SU-DHL-6 (cell line): ENCODE results near the gene THOC2.

ENCODE experiments used
- H2AFZ ChIP-seq: fragments of 200-600 bp; sonication (generic); 2 replicates; pipeline ENCODE4 v1.6.1; 2014; ENCODE audit warnings: low read depth, mild to moderate bottlenecking, moderate library complexity, mixed read lengths, antibody characterized with exemption, low read length; ENCODE audit not compliant: severe bottlenecking
- H3F3A ChIP-seq: fragments of 200-600 bp; shearing (Covaris generic); 2 replicates; pipeline ENCODE4 v1.6.0; 2016; ENCODE audit warnings: antibody characterized with exemption, mild to moderate bottlenecking; ENCODE audit not compliant: insufficient read depth
- H3K27ac ChIP-seq: fragments of 200-600 bp; sonication (generic); 2 replicates; pipeline ENCODE4 v1.5.1; 2016; ENCODE audit warnings: low read depth, mild to moderate bottlenecking, low read length, moderate library complexity, mixed read lengths
- H3K27me3 ChIP-seq: fragments of 200-600 bp; sonication (generic), shearing (Covaris generic); 2 replicates; pipeline ENCODE4 v1.6.0; 2014; ENCODE audit warnings: mild to moderate bottlenecking, low read length
- H3K36me3 ChIP-seq: fragments of 200-600 bp; sonication (generic); 2 replicates; pipeline ENCODE4 v1.6.1; 2014; ENCODE audit warnings: mild to moderate bottlenecking, low read length, mixed read lengths
- H3K4me2 ChIP-seq: fragments of 300-600, 200-600 bp; shearing (Covaris generic), sonication (generic); 2 replicates; pipeline ENCODE4 v1.6.0; 2014; ENCODE audit warnings: low read length, low read depth, mild to moderate bottlenecking; ENCODE audit not compliant: poor library complexity, severe bottlenecking
- H3K4me3 ChIP-seq: fragments of 200-600 bp; sonication (generic); 2 replicates; pipeline ENCODE4 v1.5.1; 2014; ENCODE audit warnings: antibody characterized with exemption, low read length, mild to moderate bottlenecking, mixed read lengths; ENCODE audit not compliant: insufficient read depth, poor library complexity, severe bottlenecking
- H3K79me2 ChIP-seq: fragments of 200-600 bp; sonication (generic); 2 replicates; pipeline ENCODE4 v1.6.1; 2014; ENCODE audit warnings: mild to moderate bottlenecking, low read length, moderate library complexity; ENCODE audit not compliant: insufficient read depth
- H3K9ac ChIP-seq: fragments of 200-600 bp; sonication (generic); 2 replicates; pipeline ENCODE4 v1.7.0; 2014; ENCODE audit warnings: mild to moderate bottlenecking, low read length
- H3K9me2 ChIP-seq: fragments of 200-600 bp; sonication (generic); replicated peaks from 2 replicates; pipeline ENCODE4 v1.6.1; 2014; ENCODE audit warnings: low read length; ENCODE audit not compliant: insufficient read depth
- H3K9me3 ChIP-seq: fragments of 200-600 bp; sonication (generic); 2 replicates; pipeline ENCODE4 v1.6.1; 2014; ENCODE audit warnings: low read length, mixed read lengths; ENCODE audit not compliant: insufficient read depth
- H4K20me1 ChIP-seq: fragments of 200-600 bp; sonication (generic); 2 replicates; pipeline ENCODE4 v1.6.1; 2014; ENCODE audit warnings: low read depth, mild to moderate bottlenecking, antibody characterized with exemption, low read length, moderate library complexity, mixed read lengths
- CTCF ChIP-seq: fragments of 200-600 bp; sonication (generic); IDR thresholded peaks from one replicate; pipeline ENCODE4 v1.5.1; 2017; ENCODE audit warnings: antibody characterized with exemption, mild to moderate bottlenecking, low read length, moderate library complexity; ENCODE audit not compliant: insufficient read depth, poor library complexity, severe bottlenecking
- EZH2phosphoT487 ChIP-seq: fragments of 200-600 bp; sonication (generic), shearing (Covaris generic); conservative IDR thresholded peaks from 2 replicates; pipeline ENCODE4 v1.6.1; 2018; ENCODE audit warnings: mild to moderate bottlenecking, antibody characterized with exemption, low read length, moderate library complexity, mixed read lengths

Gene THOC2

GRCh38 chrX:123550829-123551228 is 182.0 kb downstream of the THOC2 start:
- TF ChIP-seq EZH2phosphoT487, result no peak
- TF ChIP-seq CTCF, result no peak
- Histone ChIP-seq H3K4me2 (no peak overlapping the region), H3K9me3 (no peaks in the 10 kb centered on the region), H4K20me1 (no peaks in the 10 kb centered on the region), H2AFZ (no peak overlapping the region), H3K36me3 (no peaks in the 10 kb centered on the region), H3K79me2 (no peaks in the 10 kb centered on the region), H3K27me3 (no peaks in the 10 kb centered on the region), H3K9ac (no peak overlapping the region), H3K9me2 (no peaks in the 10 kb centered on the region), H3K27ac (no peak overlapping the region), H3K4me3 (no peak overlapping the region), H3F3A (no peaks in the 10 kb centered on the region)
